Esophagus muscularis mucosa (tissue), 4 donors: Measurements from ENCODE around the gene COMT. TPM values are rescaled to one million over a fixed set of nuclear protein-coding genes. Genes with fewer than 3 reads are reported as not detected.

Experiments used
- DNase-seq: peaks from one replicate; pipeline ENCODE4 v3.0.0-alpha.2; 2017; ENCODE audit errors: extremely low spot score
- H3K27ac ChIP-seq, 4 donors: fragments of 200-600 bp; sonication (generic); replicated peaks in 1 of 4; 1 replicate in 3 of 4; 2 replicates in 1 of 4; pipeline ENCODE4 v1.5.1; 2016 to 2019; ENCODE audit warnings: mild to moderate bottlenecking in 1 of 4
- H3K27me3 ChIP-seq, 4 donors: fragments of 200-600 bp; sonication (generic); one replicate each; pipeline versions ENCODE4 v1.5.1 to v1.6.0; 2016 to 2019
- H3K36me3 ChIP-seq, 4 donors: fragments of 200-600 bp; sonication (generic); one replicate each; pipeline ENCODE4 v1.5.1; 2016 to 2019
- H3K4me1 ChIP-seq, 4 donors: fragments of 200-600 bp; sonication (generic); one replicate each; pipeline ENCODE4 v1.5.1; 2016 to 2019
- H3K4me3 ChIP-seq, 4 donors: fragments of 200-600 bp; sonication (generic); 1 replicate in 2 of 4; 2 replicates in 2 of 4; pipeline ENCODE4 v1.5.1; 2016 to 2019; ENCODE audit warnings: mild to moderate bottlenecking in 4 of 4, moderate library complexity in 1 of 4
- H3K9me3 ChIP-seq, 4 donors: fragments of 200-600 bp; sonication (generic); 1 replicate in 3 of 4; 2 replicates in 1 of 4; pipeline ENCODE4 v1.5.1; 2016 to 2019
- EP300 ChIP-seq: sonication (generic); formaldehyde crosslinking; IDR thresholded peaks from one replicate; pipeline ENCODE4 v1.6.1; 2017; ENCODE audit warnings: antibody characterized with exemption
- POLR2A ChIP-seq: fragments of 450-650 bp; IDR thresholded peaks from one replicate; pipeline ENCODE4 v1.6.1; 2017; ENCODE audit warnings: antibody characterized with exemption, moderate library complexity, mild to moderate bottlenecking, low read depth
- POLR2AphosphoS5 ChIP-seq, 2 donors: sonication (generic); formaldehyde crosslinking; IDR thresholded peaks; one replicate each; pipeline ENCODE4 v1.6.1; 2017; ENCODE audit warnings: antibody characterized with exemption in 2 of 2
- WGBS: methylation state at CpG from one replicate; pipeline ENCODE4 v1.1.5; 2018; 5-methylcytosine and 5-hydroxymethylcytosine counted together
- intact Hi-C: fragments of 100-400 bp; cut with DNase I; formaldehyde crosslinking; loops from one replicate; pipeline ENCODE4 v1.15.1; 2023
- total RNA-seq, 4 donors: library from RNA; depleted of rRNA; stranded (reverse); fragments of >200 nt; gene quantifications; one replicate each; pipeline versions ENCODE4 v1.1.0 to v1.2.1, GENCODE V29; 2016
- TF ChIP-seq, protein P1 (sequence below), 3 experiments: fragments of 200-600 bp in 2 of 3; fragments of 450-650 bp in 1 of 3; sonication (generic) in 2 of 3; IDR thresholded peaks; one replicate each; pipeline ENCODE4 v1.5.1; 2017 to 2019; ENCODE audit warnings: antibody characterized with exemption in 3 of 3, mild to moderate bottlenecking in 2 of 3, moderate library complexity in 1 of 3

The COMT gene
- total RNA-seq, 4 donors from 2014 or later: 141 to 231 (median 196) TPM

DNA sequence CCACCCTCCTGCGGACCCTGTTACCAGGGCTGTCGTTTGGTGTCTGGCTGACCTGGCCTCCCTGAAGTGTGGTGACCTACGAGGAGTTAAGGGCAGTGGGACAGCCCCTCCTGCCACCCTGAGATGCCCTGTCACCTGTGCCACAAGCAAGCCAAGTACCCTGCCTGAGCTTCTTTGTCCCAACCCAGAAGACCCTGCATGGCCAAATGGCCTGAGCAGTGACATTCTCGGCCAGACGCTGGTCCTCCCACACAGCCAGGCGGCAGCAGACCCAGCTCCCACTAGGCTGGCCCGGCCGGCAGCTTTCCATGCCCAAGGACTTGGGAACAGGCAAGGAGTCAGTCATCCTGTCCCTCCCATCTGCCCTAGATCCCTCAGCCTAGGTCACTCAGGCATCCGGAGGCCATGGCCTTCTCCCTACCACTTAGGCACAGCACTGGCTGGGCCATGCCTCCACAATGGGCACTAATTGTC, 67.5 kb downstream of the COMT start:
- no peaks in the 10 kb centered on the region for H3K36me3 ChIP-seq
- H3K27me3 ChIP-seq: no peaks in the 10 kb centered on the region
- peaks cover 7 to 19% (median 10%) of the 10 kb centered on the region in 4 donors for H3K4me1 ChIP-seq
- TF ChIP-seq EP300: no peak
- no peak for DNase-seq
- H3K27ac ChIP-seq: no peak overlapping the region
- 94% methylated on average over 5 of the region's 9 CpGs for WGBS
- H3K9me3 ChIP-seq: no peaks in the 10 kb centered on the region
- H3K4me3 ChIP-seq: no peak overlapping the region
- intact Hi-C loops: no loop called here

DNA sequence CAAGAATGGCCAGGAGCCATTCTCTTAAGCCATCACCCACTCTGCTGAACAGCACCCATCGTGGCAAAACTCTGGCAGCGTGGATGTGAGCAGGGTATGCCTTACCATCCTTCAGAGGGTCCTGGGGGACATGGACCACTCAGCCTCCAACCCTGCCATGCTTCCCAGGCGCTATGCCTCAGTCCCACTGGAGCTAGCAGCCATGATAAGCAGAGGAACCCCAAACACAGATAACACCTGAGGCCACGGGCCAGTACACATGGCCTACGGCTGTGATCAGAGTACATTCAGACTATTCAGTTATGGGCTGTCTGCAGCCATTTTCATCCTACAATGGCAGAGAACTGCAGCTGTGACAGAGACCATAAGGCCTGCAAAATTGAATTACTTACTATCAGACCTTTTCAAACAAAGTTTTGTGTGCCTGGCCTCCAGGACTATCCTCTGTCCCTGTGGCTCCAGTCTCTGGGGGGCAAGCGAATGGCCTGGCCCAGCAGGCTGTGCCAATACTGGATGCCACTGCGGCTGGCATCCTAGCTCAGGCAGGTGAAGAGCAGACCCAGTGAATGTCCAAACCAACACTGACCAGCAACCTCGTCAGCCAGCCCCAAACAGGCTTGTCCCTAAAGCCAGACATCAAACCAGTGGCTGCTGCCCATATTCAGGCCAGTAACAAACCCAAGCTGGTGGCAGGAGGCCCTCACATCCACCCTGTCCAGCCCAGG, 68.2 kb downstream of the COMT start:
- Histone ChIP-seq H3K4me3 (no peak overlapping the region), H3K9me3 (no peaks in the 10 kb centered on the region), H3K27me3 (no peaks in the 10 kb centered on the region), H3K4me1 (peaks cover 7 to 26% (median 13%) of the 10 kb centered on the region in 4 donors), H3K27ac (no peak overlapping the region), H3K36me3 (no peaks in the 10 kb centered on the region)
- 95% methylated on average over 7 of the region's 8 CpGs for WGBS
- no peak for TF ChIP-seq POLR2AphosphoS5 (IDR thresholded peaks at IDR 0.05)
- no peak for TF ChIP-seq POLR2A
- no peak for TF ChIP-seq EP300
- TF ChIP-seq, protein P1, sequence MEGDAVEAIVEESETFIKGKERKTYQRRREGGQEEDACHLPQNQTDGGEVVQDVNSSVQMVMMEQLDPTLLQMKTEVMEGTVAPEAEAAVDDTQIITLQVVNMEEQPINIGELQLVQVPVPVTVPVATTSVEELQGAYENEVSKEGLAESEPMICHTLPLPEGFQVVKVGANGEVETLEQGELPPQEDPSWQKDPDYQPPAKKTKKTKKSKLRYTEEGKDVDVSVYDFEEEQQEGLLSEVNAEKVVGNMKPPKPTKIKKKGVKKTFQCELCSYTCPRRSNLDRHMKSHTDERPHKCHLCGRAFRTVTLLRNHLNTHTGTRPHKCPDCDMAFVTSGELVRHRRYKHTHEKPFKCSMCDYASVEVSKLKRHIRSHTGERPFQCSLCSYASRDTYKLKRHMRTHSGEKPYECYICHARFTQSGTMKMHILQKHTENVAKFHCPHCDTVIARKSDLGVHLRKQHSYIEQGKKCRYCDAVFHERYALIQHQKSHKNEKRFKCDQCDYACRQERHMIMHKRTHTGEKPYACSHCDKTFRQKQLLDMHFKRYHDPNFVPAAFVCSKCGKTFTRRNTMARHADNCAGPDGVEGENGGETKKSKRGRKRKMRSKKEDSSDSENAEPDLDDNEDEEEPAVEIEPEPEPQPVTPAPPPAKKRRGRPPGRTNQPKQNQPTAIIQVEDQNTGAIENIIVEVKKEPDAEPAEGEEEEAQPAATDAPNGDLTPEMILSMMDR (IDR thresholded peaks at IDR 0.05): no peak
- intact Hi-C loops: no loop called here
- DNase-seq: no peak

DNA sequence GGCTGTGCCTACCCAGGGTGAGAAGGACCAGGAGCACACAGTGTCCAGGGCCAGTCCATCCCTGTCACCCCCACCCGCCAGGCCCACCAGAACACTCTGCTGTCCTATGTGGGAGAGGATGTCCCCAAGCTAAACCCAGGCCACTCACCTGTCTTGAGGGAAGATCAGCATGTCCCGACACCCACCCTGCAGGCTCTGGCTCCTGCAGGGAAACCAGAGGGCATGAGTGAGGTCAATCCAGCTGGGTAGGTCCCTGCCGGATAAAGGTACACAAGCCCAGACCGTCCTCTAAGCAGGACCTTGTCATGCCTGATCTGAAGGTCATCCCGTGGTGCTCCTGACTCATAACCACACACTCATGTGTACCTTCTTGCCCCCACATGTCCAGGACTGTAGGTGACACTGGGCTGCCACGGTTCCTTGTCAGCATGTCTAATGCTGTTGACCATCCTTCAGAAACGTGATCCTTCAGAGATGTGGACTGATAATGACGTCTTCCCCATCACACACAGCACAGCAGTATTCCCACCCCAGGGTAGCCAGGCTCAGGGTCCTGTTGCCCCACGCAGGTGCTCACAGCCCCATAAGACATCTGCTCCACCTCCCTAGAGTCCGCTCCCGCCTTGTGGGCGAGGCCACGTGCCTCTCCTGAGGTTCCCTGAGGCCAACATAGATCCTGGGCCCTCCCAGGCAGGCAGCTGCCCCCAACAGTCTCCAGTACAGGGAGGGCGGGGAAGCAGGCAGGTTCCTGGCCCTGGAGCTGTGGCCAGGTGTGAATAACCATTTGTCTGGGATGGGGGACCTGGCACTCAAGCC, 68.9 kb downstream of the COMT start:
- no peak overlapping the region for H3K4me3 ChIP-seq
- no peaks in the 10 kb centered on the region for H3K27me3 ChIP-seq
- no peak for DNase-seq
- WGBS: 87% methylated on average over 10 of the region's 14 CpGs
- TF ChIP-seq POLR2A (no peak), POLR2AphosphoS5 (IDR thresholded peaks at IDR 0.05) (no peak), EP300 (no peak)
- TF ChIP-seq, protein P1 (IDR thresholded peaks at IDR 0.05): no peak
- no peaks in the 10 kb centered on the region for H3K36me3 ChIP-seq
- intact Hi-C loops: no loop called here
- peaks cover 9 to 34% (median 17%) of the 10 kb centered on the region in 4 donors for H3K4me1 ChIP-seq
- no peaks in the 10 kb centered on the region for H3K9me3 ChIP-seq
- no peak overlapping the region for H3K27ac ChIP-seq

DNA sequence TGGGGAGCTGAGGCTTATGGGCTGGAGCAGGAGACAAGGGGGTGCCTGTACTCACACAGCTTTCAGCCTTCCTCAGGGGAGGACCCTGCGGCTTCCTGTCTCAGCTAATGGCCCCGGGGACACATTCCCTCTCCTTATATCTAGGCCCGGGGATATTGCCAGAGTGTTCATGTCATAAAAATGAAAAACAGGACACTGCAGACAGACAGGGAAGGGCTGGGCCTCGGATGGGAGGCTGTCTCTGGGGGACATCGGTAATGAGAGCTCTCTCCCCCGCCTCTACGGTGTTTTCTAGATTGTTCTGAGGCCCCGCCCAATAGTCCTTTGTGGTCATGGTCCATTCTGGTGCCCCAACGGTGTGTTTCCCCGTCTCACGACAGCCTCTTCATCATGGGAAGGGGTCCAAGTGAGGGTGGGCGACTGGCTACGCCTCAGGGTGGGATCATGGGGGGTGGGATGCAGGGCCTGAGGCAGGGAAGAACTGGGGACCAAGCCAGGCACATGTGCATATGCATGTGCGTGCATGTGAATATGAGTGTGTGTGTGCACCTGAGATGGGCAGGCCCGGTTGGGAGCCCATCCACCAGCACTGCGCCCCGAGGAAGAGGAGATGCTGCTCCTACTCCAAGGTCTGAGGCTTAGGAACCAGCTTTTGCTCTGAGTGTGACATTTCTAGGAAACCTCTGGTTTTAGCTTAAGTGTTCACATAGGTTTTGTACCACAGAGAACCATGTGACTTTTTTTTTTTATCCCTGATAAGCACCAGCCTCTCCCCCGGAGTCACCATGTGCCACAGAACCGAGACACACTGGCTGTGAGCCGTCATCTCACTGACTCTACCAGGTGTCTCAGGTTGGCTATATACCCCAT, 69.8 kb downstream of the COMT start:
- Histone ChIP-seq H3K4me3 (no peak overlapping the region), H3K4me1 (peaks cover 15 to 41% (median 25%) of the 10 kb centered on the region in 4 donors)
- 82% methylated on average over 19 of the region's 20 CpGs for WGBS

More for the DNA sequence above, 69.8 kb downstream of the COMT start:
- Histone ChIP-seq H3K36me3 (no peaks in the 10 kb centered on the region), H3K27ac (no peak overlapping the region), H3K9me3 (no peaks in the 10 kb centered on the region), H3K27me3 (no peaks in the 10 kb centered on the region)
- intact Hi-C loops: no loop called here
- no peak for DNase-seq
- TF ChIP-seq EP300 (no peak), POLR2A (no peak), POLR2AphosphoS5 (IDR thresholded peaks at IDR 0.05) (no peak)
- TF ChIP-seq, protein P1 (IDR thresholded peaks at IDR 0.05): no peak
